DOHH2 (cell line): ENCODE data around the gene ELOB.

ENCODE experiments used
- EZH2phosphoT487 ChIP-seq: fragments of 200-600 bp; sonication (generic); IDR thresholded peaks from 2 replicates; pipeline ENCODE4 v1.6.1; 2017; ENCODE audit warnings: borderline replicate concordance, mild to moderate bottlenecking, antibody characterized with exemption, low read length, moderate library complexity, mixed read lengths
- TF ChIP-seq, protein P1 (sequence below): fragments of 200-600 bp; sonication (generic); IDR thresholded peaks from one replicate; pipeline ENCODE4 v1.5.1; 2014; ENCODE audit warnings: antibody characterized with exemption, mild to moderate bottlenecking, low read depth, low read length; ENCODE audit not compliant: poor library complexity, severe bottlenecking

DNA sequence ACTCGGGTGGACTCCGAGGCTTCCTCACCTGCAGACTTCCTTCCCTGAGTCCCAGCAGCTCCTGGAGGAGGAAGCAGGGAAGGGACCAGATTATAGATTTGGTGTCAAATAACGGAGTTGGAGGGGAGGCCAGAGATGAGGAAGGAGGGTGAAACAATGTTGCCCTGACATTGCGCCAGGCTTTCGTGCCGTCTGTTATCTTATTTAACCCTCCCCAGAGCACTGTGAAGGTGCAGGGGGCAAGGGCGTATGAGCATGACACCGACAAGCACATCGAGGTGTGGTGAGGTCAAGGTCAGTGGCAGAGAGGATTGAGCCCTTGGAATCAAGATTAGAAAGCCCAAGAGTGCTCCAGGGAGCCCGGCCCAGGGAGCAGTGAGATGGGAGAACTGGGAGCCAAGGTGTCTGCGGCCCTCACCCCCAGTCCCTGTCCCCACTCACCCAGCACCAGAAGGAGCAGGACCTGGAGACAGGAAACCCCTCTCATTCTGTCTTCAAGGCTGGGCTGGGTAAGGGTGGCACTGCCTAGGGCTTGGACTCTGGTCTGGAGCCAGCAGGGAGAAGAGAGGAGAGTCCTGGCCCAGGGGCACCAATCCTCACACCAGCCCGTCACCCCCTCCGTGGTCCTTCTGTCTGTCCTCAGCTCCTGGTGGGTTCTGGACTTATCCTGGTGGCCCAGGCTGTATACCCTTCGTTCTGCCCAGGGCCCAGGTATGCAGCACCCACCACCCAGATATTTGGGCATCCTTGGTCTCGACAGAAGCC is 9.2 kb upstream of the ELOB start:
- TF ChIP-seq, protein P1, sequence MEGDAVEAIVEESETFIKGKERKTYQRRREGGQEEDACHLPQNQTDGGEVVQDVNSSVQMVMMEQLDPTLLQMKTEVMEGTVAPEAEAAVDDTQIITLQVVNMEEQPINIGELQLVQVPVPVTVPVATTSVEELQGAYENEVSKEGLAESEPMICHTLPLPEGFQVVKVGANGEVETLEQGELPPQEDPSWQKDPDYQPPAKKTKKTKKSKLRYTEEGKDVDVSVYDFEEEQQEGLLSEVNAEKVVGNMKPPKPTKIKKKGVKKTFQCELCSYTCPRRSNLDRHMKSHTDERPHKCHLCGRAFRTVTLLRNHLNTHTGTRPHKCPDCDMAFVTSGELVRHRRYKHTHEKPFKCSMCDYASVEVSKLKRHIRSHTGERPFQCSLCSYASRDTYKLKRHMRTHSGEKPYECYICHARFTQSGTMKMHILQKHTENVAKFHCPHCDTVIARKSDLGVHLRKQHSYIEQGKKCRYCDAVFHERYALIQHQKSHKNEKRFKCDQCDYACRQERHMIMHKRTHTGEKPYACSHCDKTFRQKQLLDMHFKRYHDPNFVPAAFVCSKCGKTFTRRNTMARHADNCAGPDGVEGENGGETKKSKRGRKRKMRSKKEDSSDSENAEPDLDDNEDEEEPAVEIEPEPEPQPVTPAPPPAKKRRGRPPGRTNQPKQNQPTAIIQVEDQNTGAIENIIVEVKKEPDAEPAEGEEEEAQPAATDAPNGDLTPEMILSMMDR, result no peak
- TF ChIP-seq EZH2phosphoT487, result no peak
